Stimulated activated naive CD4-positive, alpha-beta T cell (primary cell): Measurements from ENCODE around the gene AIG1.
"Not testable (repeated sequence)": the region's sequence is repeated elsewhere in the genome, so short reads cannot be mapped to it uniquely, and the experiment has no call there.

Source experiments
- DNase-seq, 6 experiments: peaks; one replicate each; lab custom pipeline; 2025; lab: John Stamatoyannopoulos, UW

Gene AIG1

GRCh38 chr6:143127941-143128680, 67.4 kb downstream of the AIG1 start:
- DNase-seq, result no peak

- no peak for DNase-seq
Measured at GRCh38 chr6:143128681-143129015, 68.0 kb downstream of the AIG1 start.

GRCh38 chr6:143130928-143131327, 70.2 kb downstream of the AIG1 start:
- no peak for DNase-seq

GRCh38 chr6:143135325-143135724, 74.6 kb downstream of the AIG1 start:
- no peak for DNase-seq

- DNase-seq, result peak in 2 of 6 experiments; percentile 1 to 9
Measured at GRCh38 chr6:143135797-143136561, 75.3 kb downstream of the AIG1 start.

- DNase-seq, result no peak
Measured at GRCh38 chr6:143136647-143137046, 76.0 kb downstream of the AIG1 start.

- DNase-seq, result no peak
Measured at GRCh38 chr6:143139239-143139784, 78.6 kb downstream of the AIG1 start.

- not testable (repeated sequence) for DNase-seq
Measured at GRCh38 chr6:143139884-143140283, 79.2 kb downstream of the AIG1 start.

GRCh38 chr6:143140767-143141166, 80.1 kb downstream of the AIG1 start:
- DNase-seq, result no peak

- DNase-seq, result no peak
Measured at GRCh38 chr6:143141442-143141841, 80.8 kb downstream of the AIG1 start.

GRCh38 chr6:143146186-143146851, 85.6 kb downstream of the AIG1 start:
- no peak for DNase-seq

- no peak for DNase-seq
Measured at GRCh38 chr6:143149771-143150170, 89.1 kb downstream of the AIG1 start.

- DNase-seq, result no peak
Measured at GRCh38 chr6:143150281-143150680, 89.6 kb downstream of the AIG1 start.

GRCh38 chr6:143151381-143151780, 90.7 kb downstream of the AIG1 start:
- no peak for DNase-seq

- no peak for DNase-seq
Measured at GRCh38 chr6:143155681-143156080, 95.0 kb downstream of the AIG1 start.

- no peak for DNase-seq
Measured at GRCh38 chr6:143157131-143157530, 96.4 kb downstream of the AIG1 start.

GRCh38 chr6:143158113-143158581, 97.5 kb downstream of the AIG1 start:
- DNase-seq, result no peak

GRCh38 chr6:143159001-143159400, 98.3 kb downstream of the AIG1 start:
- no peak for DNase-seq

GRCh38 chr6:143160015-143160414, 99.3 kb downstream of the AIG1 start:
- no peak for DNase-seq

GRCh38 chr6:143160439-143161220, 99.9 kb downstream of the AIG1 start:
- no peak for DNase-seq

- DNase-seq, result no peak
Measured at GRCh38 chr6:143163621-143164020, 102.9 kb downstream of the AIG1 start.
